MCF 10A (cell line): Measurements from ENCODE around the gene NR1H3. TPM values are rescaled to one million over a fixed set of nuclear protein-coding genes. Genes with fewer than 3 reads are reported as not detected.

Experiments
- BruUV-seq: library from RNA; stranded (reverse); fragments of 400-500 nt; replicated peaks from 2 replicates; lab custom pipeline; 2021; lab: Mats Ljungman, UMichigan
- CTCF ChIA-PET: fragments of 300-600 bp; sonication (Branson Sonifier 250); formaldehyde crosslinking; extraction: SDS; loops from one replicate; lab custom pipeline; 2021; ENCODE audit warnings: antibody characterized with exemption, inconsistent platforms; lab: Yijun Ruan, JAX
- POLR2A ChIA-PET: fragments of 300-600, 350-650 bp; sonication (Branson Sonifier 250); formaldehyde crosslinking; extraction: SDS; loops from one replicate; lab custom pipeline; 2020; ENCODE audit warnings: antibody characterized with exemption, inconsistent platforms; lab: Yijun Ruan, JAX
- DNase-seq: peaks from one replicate; pipeline ENCODE4 v3.0.0-alpha.2; 2018; ENCODE audit not compliant: unreplicated experiment
- H3K27ac Mint-ChIP-seq: one replicate; pipeline ENCODE4 v1.8.0; 2022; ENCODE audit warnings: mild to moderate bottlenecking, low read depth, mixed read lengths; ENCODE audit not compliant: unreplicated experiment
- H3K27me3 Mint-ChIP-seq: one replicate; pipeline ENCODE4 v1.8.0; 2022; ENCODE audit warnings: mixed read lengths; ENCODE audit not compliant: insufficient read depth, unreplicated experiment
- H3K36me3 Mint-ChIP-seq: one replicate; pipeline ENCODE4 v1.8.0; 2022; ENCODE audit warnings: mild to moderate bottlenecking, moderate library complexity, mixed read lengths; ENCODE audit not compliant: insufficient read depth, unreplicated experiment
- H3K4me1 Mint-ChIP-seq: one replicate; pipeline ENCODE4 v1.8.0; 2022; ENCODE audit warnings: mixed read lengths; ENCODE audit not compliant: insufficient read depth, unreplicated experiment
- H3K4me3 Mint-ChIP-seq: one replicate; pipeline ENCODE4 v1.8.0; 2022; ENCODE audit warnings: mild to moderate bottlenecking, moderate library complexity, mixed read lengths; ENCODE audit not compliant: unreplicated experiment
- H3K9me3 Mint-ChIP-seq: one replicate; pipeline ENCODE4 v1.8.0; 2022; ENCODE audit warnings: mixed read lengths; ENCODE audit not compliant: unreplicated experiment
- intact Hi-C: fragments of 100-400 bp; cut with micrococcal nuclease; formaldehyde crosslinking; loops from 2 replicates; pipeline ENCODE4 v1.14.1; 2022
- total RNA-seq: library from RNA; stranded (reverse); gene quantifications from 2 replicates; pipeline ENCODE4 v1.2.3, GENCODE V29; 2022
- TF ChIP-seq, protein P1 (sequence below): fragments of 200-600 bp; IDR thresholded peaks from one replicate; pipeline ENCODE4 v1.8.0; 2022; ENCODE audit warnings: antibody characterized with exemption, mild to moderate bottlenecking; ENCODE audit not compliant: unreplicated experiment

The NR1H3 gene
- total RNA-seq, 1 experiment from 2014 or later, result 17.8 TPM

DNA sequence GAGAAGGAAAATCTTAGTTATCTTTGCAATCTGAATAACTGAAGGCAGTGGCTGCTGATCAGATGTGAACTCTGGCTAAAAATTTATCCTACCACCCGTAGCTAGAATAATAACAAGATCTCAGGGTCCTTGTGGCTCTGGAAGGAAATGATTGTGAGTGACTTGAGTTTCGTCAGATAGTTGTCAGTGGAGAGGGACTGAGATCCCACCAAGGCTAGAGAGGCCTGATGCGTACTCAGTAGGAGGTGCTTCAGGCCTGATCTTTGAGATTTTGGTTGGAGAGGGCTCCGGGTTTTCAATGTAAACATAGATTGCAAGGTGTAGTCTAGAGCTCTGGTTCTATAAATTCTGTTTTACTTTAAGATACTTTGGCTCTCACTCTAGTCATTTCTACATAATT lies 13.5 kb downstream of the NR1H3 start:
- Mint-ChIP-seq H3K27ac (no peak overlapping the region), H3K4me3 (peak overlapping the region; percentile 85), H3K27me3 (no peaks in the 10 kb centered on the region), H3K9me3 (no peaks in the 10 kb centered on the region), H3K36me3 (peaks cover 17% of the 10 kb centered on the region), H3K4me1 (peaks cover 16% of the 10 kb centered on the region)
- DNase-seq, result no peak
- BruUV-seq, result TSS peak; percentile 26
- TF ChIP-seq, protein P1, sequence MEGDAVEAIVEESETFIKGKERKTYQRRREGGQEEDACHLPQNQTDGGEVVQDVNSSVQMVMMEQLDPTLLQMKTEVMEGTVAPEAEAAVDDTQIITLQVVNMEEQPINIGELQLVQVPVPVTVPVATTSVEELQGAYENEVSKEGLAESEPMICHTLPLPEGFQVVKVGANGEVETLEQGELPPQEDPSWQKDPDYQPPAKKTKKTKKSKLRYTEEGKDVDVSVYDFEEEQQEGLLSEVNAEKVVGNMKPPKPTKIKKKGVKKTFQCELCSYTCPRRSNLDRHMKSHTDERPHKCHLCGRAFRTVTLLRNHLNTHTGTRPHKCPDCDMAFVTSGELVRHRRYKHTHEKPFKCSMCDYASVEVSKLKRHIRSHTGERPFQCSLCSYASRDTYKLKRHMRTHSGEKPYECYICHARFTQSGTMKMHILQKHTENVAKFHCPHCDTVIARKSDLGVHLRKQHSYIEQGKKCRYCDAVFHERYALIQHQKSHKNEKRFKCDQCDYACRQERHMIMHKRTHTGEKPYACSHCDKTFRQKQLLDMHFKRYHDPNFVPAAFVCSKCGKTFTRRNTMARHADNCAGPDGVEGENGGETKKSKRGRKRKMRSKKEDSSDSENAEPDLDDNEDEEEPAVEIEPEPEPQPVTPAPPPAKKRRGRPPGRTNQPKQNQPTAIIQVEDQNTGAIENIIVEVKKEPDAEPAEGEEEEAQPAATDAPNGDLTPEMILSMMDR, result peak; percentile 2
- POLR2A ChIA-PET, result interaction anchor here (0.5 to 2.2 kb wide), 18 partner anchors 9 to 845 kb away, joined by 3 to 9 read pairs (median 4); partner anchors contain the start of genes ACP2, DDB2 and NR1H3
- CTCF ChIA-PET, result interaction anchor here (0.7 to 2.6 kb wide), 9 partner anchors 10 to 884 kb away, joined by 3 to 7 read pairs (median 5); partner anchors contain the start of gene NR1H3
- intact Hi-C loops, result loop anchor here (5.0 kb wide), 1 partner anchor 86 kb away; no protein-coding TSS in a partner anchor

DNA sequence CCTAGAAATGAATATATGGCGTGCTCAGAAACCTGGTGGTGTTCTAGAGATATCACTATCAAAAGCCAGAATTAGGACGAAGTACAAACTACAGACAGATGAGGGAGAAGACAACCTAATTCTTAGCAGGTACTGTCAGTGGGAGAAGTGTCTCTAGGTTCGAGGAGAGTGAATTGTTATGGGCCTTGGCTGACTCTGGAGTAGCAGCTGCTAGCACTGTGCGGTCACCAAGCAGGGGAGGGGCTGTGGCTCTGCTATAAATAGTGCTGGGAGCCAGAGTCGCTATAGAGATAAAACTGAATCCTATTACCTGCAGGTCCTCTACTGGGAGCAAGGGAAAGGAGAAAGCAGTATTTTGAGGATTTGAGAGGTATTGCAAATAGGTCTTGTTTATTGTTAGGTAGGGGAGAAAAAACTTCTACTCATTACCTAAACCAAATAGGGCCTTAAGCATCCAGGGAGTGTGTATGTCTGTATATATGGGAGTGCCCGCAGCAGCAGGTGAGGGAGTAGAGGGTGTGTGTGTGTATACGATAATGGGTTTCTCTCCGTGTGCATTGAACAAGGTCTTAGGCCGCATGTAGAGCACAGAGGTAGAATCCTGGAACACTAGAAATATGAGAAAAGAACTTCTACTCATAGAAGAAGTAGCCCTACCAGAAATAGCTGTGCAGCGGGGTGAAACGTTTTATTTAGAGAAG lies 14.3 kb downstream of the NR1H3 start:
- TF ChIP-seq, protein P1, result no peak
- no peak overlapping the region for H3K4me3 Mint-ChIP-seq
- H3K9me3 Mint-ChIP-seq, result no peaks in the 10 kb centered on the region
- H3K27ac Mint-ChIP-seq, result peak overlapping the region; percentile 50
- H3K4me1 Mint-ChIP-seq, result peaks cover 16% of the 10 kb centered on the region
- ChIA-PET CTCF (interaction anchor here (0.6 to 2.6 kb wide), 6 partner anchors 9 to 885 kb away, joined by 3 to 7 read pairs (median 4); no protein-coding TSS in a partner anchor), POLR2A (interaction anchor here (0.6 to 2.2 kb wide), 6 partner anchors 15 to 846 kb away, joined by 4 to 7 read pairs (median 5); partner anchors contain the start of gene NR1H3)
- BruUV-seq, result no TSS peak
- DNase-seq, result no peak
- peaks cover 25% of the 10 kb centered on the region for H3K36me3 Mint-ChIP-seq
- intact Hi-C loops, result loop anchor here (5.0 kb wide), 1 partner anchor 85 kb away; no protein-coding TSS in a partner anchor
- no peaks in the 10 kb centered on the region for H3K27me3 Mint-ChIP-seq

DNA sequence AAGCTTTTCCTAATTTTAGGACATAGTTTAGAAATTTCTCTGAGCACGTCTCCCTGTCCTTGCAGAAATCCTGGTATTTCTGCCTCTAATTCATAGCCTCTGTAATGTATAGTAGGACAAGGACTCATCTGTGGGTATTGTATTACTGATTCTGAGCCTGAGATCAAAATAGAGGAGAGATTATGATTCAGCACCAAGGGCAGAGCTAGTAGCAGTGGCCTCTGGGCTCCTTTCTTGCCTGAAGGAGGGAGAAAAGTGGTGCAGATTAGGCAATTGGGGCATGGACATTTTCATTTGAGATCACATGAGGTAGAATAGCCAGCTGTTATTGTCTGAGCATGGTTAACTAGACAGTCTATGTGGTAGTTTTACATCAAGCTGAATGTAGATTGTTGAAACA lies 14.9 kb downstream of the NR1H3 start:
- TF ChIP-seq, protein P1, result no peak
- DNase-seq, result no peak
- H3K27ac Mint-ChIP-seq, result no peak overlapping the region
- H3K4me1 Mint-ChIP-seq, result peaks cover 16% of the 10 kb centered on the region
- BruUV-seq, result no TSS peak
- H3K36me3 Mint-ChIP-seq, result peaks cover 30% of the 10 kb centered on the region
- no peaks in the 10 kb centered on the region for H3K27me3 Mint-ChIP-seq
- no peaks in the 10 kb centered on the region for H3K9me3 Mint-ChIP-seq
- no peak overlapping the region for H3K4me3 Mint-ChIP-seq
- CTCF ChIA-PET, result interaction anchor here (0.6 to 2.6 kb wide), 5 partner anchors 8 to 263 kb away, joined by 3 to 7 read pairs (median 3); no protein-coding TSS in a partner anchor
- intact Hi-C loops, result loop anchor here (5.0 kb wide), 1 partner anchor 85 kb away; no protein-coding TSS in a partner anchor
- POLR2A ChIA-PET, result interaction anchor here (0.6 to 2.2 kb wide), 4 partner anchors 15 to 458 kb away, joined by 4 to 7 read pairs (median 6); partner anchors contain the start of gene NR1H3
